GM18505 (cell line): ENCODE data around the gene GMEB2.
"Not testable (repeated sequence)": the region's sequence is repeated elsewhere in the genome, so short reads cannot be mapped to it uniquely, and the experiment has no call there.

Source experiments
- ATAC-seq: cut with Tn5 transposase; IDR thresholded peaks from one replicate; pipeline ENCODE4 v1.9.1; 2021; ENCODE audit not compliant: unreplicated experiment
- POLR2A ChIP-seq: IDR thresholded peaks from 4 replicates; pipeline ENCODE4 v1.6.1; 2011; ENCODE audit warnings: borderline replicate concordance; ENCODE audit not compliant: insufficient read depth, insufficient read length; ENCODE audit errors: extremely low read depth

GMEB2 gene

GRCh38 chr20:63602321-63602720, 24.6 kb downstream of the GMEB2 start:
- no peak for ATAC-seq
- TF ChIP-seq POLR2A = no peak

- not testable (repeated sequence) for ATAC-seq
These were observed 25.2 kb downstream of the GMEB2 start for GRCh38 chr20:63601679-63602078.

GRCh38 chr20:63599396-63600050, 27.4 kb downstream of the GMEB2 start:
- no peak for ATAC-seq

GRCh38 chr20:63598479-63599395, 28.2 kb downstream of the GMEB2 start:
- ATAC-seq = no peak
- no peak for TF ChIP-seq POLR2A

More at GRCh38 chr20:63599396-63600050, 27.4 kb downstream of the GMEB2 start:
- no peak for TF ChIP-seq POLR2A

GRCh38 chr20:63597651-63598478, 29.0 kb downstream of the GMEB2 start:
- TF ChIP-seq POLR2A = no peak
- ATAC-seq = no peak

- TF ChIP-seq POLR2A = no peak
- no peak for ATAC-seq
These were observed 30.5 kb downstream of the GMEB2 start for GRCh38 chr20:63596423-63596822.

- ATAC-seq = no peak
- TF ChIP-seq POLR2A = no peak
These were observed 31.3 kb downstream of the GMEB2 start for GRCh38 chr20:63595416-63596127.

- TF ChIP-seq POLR2A = no peak
- no peak for ATAC-seq
These were observed 32.8 kb downstream of the GMEB2 start for GRCh38 chr20:63594043-63594561.

- no peak for TF ChIP-seq POLR2A
- no peak for ATAC-seq
These were observed 34.2 kb downstream of the GMEB2 start for GRCh38 chr20:63592661-63593060.

- no peak for ATAC-seq
- TF ChIP-seq POLR2A = no peak
These were observed 35.0 kb downstream of the GMEB2 start for GRCh38 chr20:63591786-63592355.

- TF ChIP-seq POLR2A = no peak
- ATAC-seq = no peak
These were observed 35.8 kb downstream of the GMEB2 start for GRCh38 chr20:63591147-63591533.
